Bronchial epithelial cell (primary cell): ENCODE data around the gene RPE65. TPM values are rescaled to one million over a fixed set of nuclear protein-coding genes. Genes with fewer than 3 reads are reported as not detected.
"Not testable (repeated sequence)": the region's sequence is repeated elsewhere in the genome, so short reads cannot be mapped to it uniquely, and the experiment has no call there.

Experiments
- DNase-seq: peaks from one replicate; pipeline ENCODE4 v3.0.0-alpha.2; 2010; ENCODE audit warnings: low read depth
- FAIRE-seq: peaks from 2 replicates; lab custom pipeline; 2011; peaks lifted over from hg19 to GRCh38; lab: Jason Lieb, UNC
- H3K27me3 ChIP-seq: 2 replicates; pipeline ENCODE4 v1.5.1; 2011; ENCODE audit warnings: low read length; ENCODE audit not compliant: control insufficient read depth, insufficient read depth
- H3K36me3 ChIP-seq: 2 replicates; pipeline ENCODE4 v1.5.1; 2011; ENCODE audit warnings: low read length; ENCODE audit not compliant: control insufficient read depth, insufficient read depth
- H3K4me3 ChIP-seq: 2 replicates; pipeline ENCODE4 v1.5.1; 2011; ENCODE audit warnings: mild to moderate bottlenecking, low read depth, low read length, control low read depth
- CTCF ChIP-seq: IDR thresholded peaks from 2 replicates; pipeline ENCODE4 v1.5.1; 2011; ENCODE audit warnings: mild to moderate bottlenecking, moderate library complexity, low read length, control low read depth, inconsistent platforms; ENCODE audit not compliant: insufficient read depth, severe bottlenecking
- total RNA-seq: library from RNA; depleted of rRNA; stranded (reverse); fragments of >200 nt; gene quantifications from 2 replicates; pipeline ENCODE4 v1.2.1, GENCODE V29; 2014

Gene RPE65
- total RNA-seq, 1 donor from 2014 or later: not detected

DNA sequence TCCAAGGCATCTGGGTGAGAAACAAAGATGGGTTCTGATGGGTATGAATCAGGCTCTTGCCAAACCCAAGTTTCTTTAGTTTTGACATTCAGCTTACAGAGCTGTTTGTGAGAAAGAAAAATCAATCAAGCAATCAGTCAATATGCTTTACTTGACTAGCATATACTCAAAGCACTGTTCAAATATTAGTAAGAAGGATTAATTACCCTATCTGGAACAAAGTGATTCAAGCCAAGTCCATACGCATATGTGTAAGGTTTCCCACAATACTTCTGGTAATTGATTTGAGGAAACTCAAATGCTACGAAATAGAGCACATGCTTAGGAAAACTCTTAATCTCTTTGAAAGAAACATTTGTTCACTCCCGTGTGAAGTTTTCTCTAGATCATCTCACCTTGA lies 18.7 kb downstream of the RPE65 start:
- no peak overlapping the region for H3K4me3 ChIP-seq
- FAIRE-seq: no peak
- no peaks in the 10 kb centered on the region for H3K27me3 ChIP-seq
- no peak for DNase-seq
- no peak for TF ChIP-seq CTCF
- H3K36me3 ChIP-seq: no peaks in the 10 kb centered on the region

GRCh38 chr1:68429233-68429808 lies 20.4 kb downstream of the RPE65 start:
- H3K27me3 ChIP-seq: no peaks in the 10 kb centered on the region
- no peak overlapping the region for H3K4me3 ChIP-seq
- no peak for TF ChIP-seq CTCF
- no peaks in the 10 kb centered on the region for H3K36me3 ChIP-seq
- DNase-seq: no peak
- no peak for FAIRE-seq

GRCh38 chr1:68426594-68426993 lies 23.2 kb downstream of the RPE65 start:
- H3K4me3 ChIP-seq: no peak overlapping the region
- H3K27me3 ChIP-seq: no peaks in the 10 kb centered on the region
- TF ChIP-seq CTCF: no peak
- no peak for FAIRE-seq
- H3K36me3 ChIP-seq: no peaks in the 10 kb centered on the region
- no peak for DNase-seq

DNA sequence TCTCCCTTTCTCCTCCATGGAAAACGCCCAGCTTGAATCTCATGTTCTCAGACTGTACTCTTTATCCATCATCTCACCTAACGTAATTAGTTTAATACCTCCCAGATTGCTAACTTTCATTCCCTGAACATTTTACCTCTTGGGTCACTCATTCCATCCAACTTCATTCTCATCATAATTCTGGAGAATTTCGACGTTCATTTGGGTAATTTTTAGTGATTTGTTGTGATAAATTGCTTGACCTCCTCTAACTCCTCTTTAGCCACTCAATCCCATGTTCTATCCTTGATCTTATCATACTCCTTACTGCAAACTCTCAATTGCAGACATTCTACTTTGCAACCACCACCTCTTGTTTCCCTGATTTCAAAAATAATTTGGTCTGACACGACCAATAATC lies 28.4 kb downstream of the RPE65 start:
- no peak for FAIRE-seq
- Histone ChIP-seq H3K27me3 (no peaks in the 10 kb centered on the region), H3K4me3 (no peak overlapping the region), H3K36me3 (no peaks in the 10 kb centered on the region)
- no peak for DNase-seq
- no peak for TF ChIP-seq CTCF

GRCh38 chr1:68409426-68409825 lies 40.3 kb downstream of the RPE65 start:
- FAIRE-seq (no peak), DNase-seq (peak; percentile 8)
- Histone ChIP-seq H3K4me3 (no peak overlapping the region), H3K27me3 (no peaks in the 10 kb centered on the region), H3K36me3 (no peaks in the 10 kb centered on the region)
- no peak for TF ChIP-seq CTCF

- no peaks in the 10 kb centered on the region for H3K36me3 ChIP-seq
- TF ChIP-seq CTCF: no peak
- FAIRE-seq: no peak
- H3K4me3 ChIP-seq: no peak overlapping the region
- peak; percentile 14 for DNase-seq
- no peaks in the 10 kb centered on the region for H3K27me3 ChIP-seq
Observed at GRCh38 chr1:68401506-68401905, 48.2 kb downstream of the RPE65 start.

- not testable (repeated sequence) for DNase-seq, H3K4me3 ChIP-seq, FAIRE-seq, H3K36me3 ChIP-seq, H3K27me3 ChIP-seq
Observed at GRCh38 chr1:68395575-68395974, 54.2 kb downstream of the RPE65 start.

- not testable (repeated sequence) for FAIRE-seq, DNase-seq
Observed at GRCh38 chr1:68392474-68392873, 57.3 kb downstream of the RPE65 start.

More at GRCh38 chr1:68392474-68392873, 57.3 kb downstream of the RPE65 start:
- not testable (repeated sequence) for H3K27me3 ChIP-seq, H3K4me3 ChIP-seq, H3K36me3 ChIP-seq
